Lower lobe of right lung (tissue), 2 donors: ENCODE data around the gene RGP1. TPM values are rescaled to one million over a fixed set of nuclear protein-coding genes. Genes with fewer than 3 reads are reported as not detected.

Experiments used
- ATAC-seq, 2 donors: fragments of 200-7000 bp; cut with Tn5 transposase; one replicate each; pipeline ENCODE4 v1.9.1; 2020 to 2022; ENCODE audit warnings: mild to moderate bottlenecking in 2 of 2, moderate library complexity in 2 of 2
- DNase-seq: peaks from one replicate; pipeline ENCODE4 v3.0.0-alpha.2; 2020
- H3K27ac ChIP-seq: fragments of 200-600 bp; one replicate; pipeline ENCODE4 v1.8.0; 2022
- H3K27me3 ChIP-seq: fragments of 200-600 bp; one replicate; pipeline ENCODE4 v1.8.0; 2022; ENCODE audit warnings: low read depth
- H3K36me3 ChIP-seq: fragments of 200-600 bp; one replicate; pipeline ENCODE4 v1.8.0; 2022; ENCODE audit warnings: mild to moderate bottlenecking
- H3K4me1 ChIP-seq: fragments of 200-600 bp; one replicate; pipeline ENCODE4 v1.8.0; 2022
- H3K4me3 ChIP-seq: fragments of 200-600 bp; one replicate; pipeline ENCODE4 v1.8.0; 2022; ENCODE audit warnings: mild to moderate bottlenecking
- H3K9me3 ChIP-seq: fragments of 200-600 bp; one replicate; pipeline ENCODE4 v1.8.0; 2022
- CTCF ChIP-seq: fragments of 200-600 bp; IDR thresholded peaks from one replicate; pipeline ENCODE4 v1.8.0; 2022; ENCODE audit warnings: antibody characterized with exemption, mild to moderate bottlenecking
- intact Hi-C: fragments of 100-400 bp; cut with DNase I; formaldehyde crosslinking; loops from one replicate; pipeline ENCODE4 v1.11.0; 2022
- total RNA-seq: library from RNA; stranded (reverse); fragmentation: NEBNext Ultra II Directional; extraction: Animal tissue kit (Norgen Biotek cat#: 25700); gene quantifications from one replicate; pipeline ENCODE4 v1.2.1, GENCODE V29; 2021
- donor health status: DM: no; HTN: yes; CAD: no; lungs with severe emphysema.

The RGP1 gene
- total RNA-seq, 1 donor from 2014 or later = 29.6 TPM

- Histone ChIP-seq H3K27me3 (no peaks in the 10 kb centered on the region), H3K27ac (no peak overlapping the region), H3K9me3 (no peaks in the 10 kb centered on the region), H3K4me1 (no peaks in the 10 kb centered on the region), H3K4me3 (no peak overlapping the region), H3K36me3 (peaks cover 100% of the 10 kb centered on the region)
- no peak for TF ChIP-seq CTCF
- ATAC-seq (no peak), DNase-seq (no peak)
- intact Hi-C loops = no loop called here
These were observed 32.9 kb upstream of the RGP1 start for GRCh38 chr9:35716230-35716629.

- Histone ChIP-seq H3K27ac (no peak overlapping the region), H3K9me3 (no peaks in the 10 kb centered on the region), H3K27me3 (no peaks in the 10 kb centered on the region), H3K4me3 (no peak overlapping the region), H3K4me1 (no peaks in the 10 kb centered on the region), H3K36me3 (peaks cover 100% of the 10 kb centered on the region)
- intact Hi-C loops = no loop called here
- ATAC-seq (no peak), DNase-seq (no peak)
- TF ChIP-seq CTCF = no peak
These were observed 31.8 kb upstream of the RGP1 start for GRCh38 chr9:35717132-35717870.

- intact Hi-C loops = no loop called here
- no peak for DNase-seq
- H3K4me3 ChIP-seq = no peak overlapping the region
These were observed 30.2 kb upstream of the RGP1 start for GRCh38 chr9:35718721-35719511.

GRCh38 chr9:35719546-35719945, 29.5 kb upstream of the RGP1 start:
- peaks cover 100% of the 10 kb centered on the region for H3K36me3 ChIP-seq
- intact Hi-C loops = no loop called here
- TF ChIP-seq CTCF = no peak

More at GRCh38 chr9:35718721-35719511, 30.2 kb upstream of the RGP1 start:
- H3K27ac ChIP-seq = no peak overlapping the region
- no peaks in the 10 kb centered on the region for H3K9me3 ChIP-seq
- H3K36me3 ChIP-seq = peaks cover 100% of the 10 kb centered on the region
- TF ChIP-seq CTCF = no peak
- no peaks in the 10 kb centered on the region for H3K27me3 ChIP-seq
- ATAC-seq = peak in 1 of 2 donors; percentile 34
- no peaks in the 10 kb centered on the region for H3K4me1 ChIP-seq

GRCh38 chr9:35723426-35723825, 25.7 kb upstream of the RGP1 start:
- DNase-seq = no peak
- Histone ChIP-seq H3K27me3 (no peaks in the 10 kb centered on the region), H3K4me1 (peaks cover 27% of the 10 kb centered on the region), H3K27ac (no peak overlapping the region), H3K4me3 (no peak overlapping the region), H3K9me3 (no peaks in the 10 kb centered on the region), H3K36me3 (peaks cover 84% of the 10 kb centered on the region)
- ATAC-seq = no peak
- intact Hi-C loops = no loop called here
- TF ChIP-seq CTCF = no peak

More at GRCh38 chr9:35719546-35719945, 29.5 kb upstream of the RGP1 start:
- H3K27me3 ChIP-seq = no peaks in the 10 kb centered on the region
- no peaks in the 10 kb centered on the region for H3K9me3 ChIP-seq
- ATAC-seq (no peak), DNase-seq (no peak)
- no peaks in the 10 kb centered on the region for H3K4me1 ChIP-seq
- no peak overlapping the region for H3K27ac ChIP-seq
- H3K4me3 ChIP-seq = no peak overlapping the region
